Measurements from ENCODE around the gene CPOX.
"Not testable (repeated sequence)": the region's sequence is repeated elsewhere in the genome, so short reads cannot be mapped to it uniquely, and the experiment has no call there.

The CPOX gene

DNA sequence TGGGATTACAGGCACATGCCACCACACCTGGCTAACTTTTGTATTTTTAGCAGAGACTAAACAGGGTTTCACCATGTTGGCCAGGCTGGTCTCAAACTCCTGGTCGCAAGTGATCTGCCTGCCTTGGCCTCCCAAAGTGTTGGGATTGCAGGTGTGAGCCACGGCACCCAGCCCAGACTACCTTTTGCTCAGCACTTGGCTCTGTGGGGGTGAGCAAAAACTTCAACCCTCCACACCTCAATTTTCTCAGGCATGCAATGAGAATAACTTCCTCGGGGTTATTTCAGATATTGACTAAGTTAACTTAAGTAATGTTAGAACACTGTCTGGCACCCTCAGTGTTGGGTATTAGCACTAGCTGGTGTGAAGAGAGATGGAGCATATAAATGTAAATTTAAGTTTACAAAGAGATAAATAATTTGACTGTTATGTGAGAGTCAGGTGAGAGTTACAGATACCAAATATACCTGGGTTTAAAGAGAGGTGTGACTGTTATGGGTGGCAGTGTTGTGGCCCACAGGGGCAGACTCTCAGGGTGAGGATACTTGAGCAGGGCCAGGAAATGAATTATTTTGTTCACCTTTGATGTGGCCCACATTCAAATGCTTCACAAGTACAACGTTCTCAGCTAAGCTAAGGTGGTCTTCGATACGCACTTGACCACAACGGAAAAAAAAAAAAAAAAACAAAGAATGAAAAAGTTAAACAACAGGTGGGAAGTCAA is 29.0 kb downstream of the CPOX start:
- ATAC-seq (replicated peaks) (peak; percentile 75), DNase-seq (peak; percentile 49 to 57 (median 51))
- peak overlapping the region; percentile 99 for H3K27ac Mint-ChIP-seq
- peaks cover 26% of the 10 kb centered on the region for H3K36me3 Mint-ChIP-seq (ENCODE audit: insufficient read depth)
- H3K27me3 Mint-ChIP-seq = no peaks in the 10 kb centered on the region
- peaks cover 50 to 63% of the 10 kb centered on the region in 2 donors for H3K4me1 Mint-ChIP-seq (ENCODE audit: low read depth in 2 of 2)
- H3K9me3 Mint-ChIP-seq = no peaks in the 10 kb centered on the region
- H3K4me3 Mint-ChIP-seq = peak overlapping the region; percentile 73 to 80

DNA sequence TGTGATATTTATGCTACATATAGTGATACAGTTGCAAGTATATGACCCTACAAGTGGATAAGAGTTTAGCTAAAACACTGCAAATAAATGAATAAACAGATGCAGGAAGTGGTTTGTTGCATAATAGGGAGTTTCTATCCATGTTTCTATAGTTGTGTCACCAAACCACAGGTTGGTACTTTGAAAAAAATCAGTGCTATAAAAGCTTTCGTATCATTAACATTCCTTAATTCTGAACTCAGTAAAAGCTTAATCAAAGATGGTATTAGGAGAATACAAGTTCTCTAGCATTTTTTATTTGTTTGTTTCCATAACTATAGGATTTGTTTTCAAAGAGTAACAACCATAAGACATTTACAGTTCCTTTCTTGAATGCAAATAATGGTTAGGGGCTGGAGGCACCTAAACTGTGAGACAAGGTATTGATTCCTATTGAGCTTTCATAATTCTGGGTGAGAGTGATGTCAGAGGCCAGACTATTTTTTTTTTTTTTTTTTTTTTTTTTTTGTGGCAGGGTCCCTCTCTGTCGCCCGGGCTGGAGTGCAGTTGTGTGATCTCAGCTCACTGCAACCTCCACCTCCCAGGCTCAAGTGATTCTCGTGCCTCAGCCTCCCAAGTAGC is 29.6 kb downstream of the CPOX start:
- Mint-ChIP-seq H3K4me3 (peak overlapping the region; percentile 73 to 80), H3K9me3 (no peaks in the 10 kb centered on the region)
- peak; percentile 64 for ATAC-seq (replicated peaks)

DNA sequence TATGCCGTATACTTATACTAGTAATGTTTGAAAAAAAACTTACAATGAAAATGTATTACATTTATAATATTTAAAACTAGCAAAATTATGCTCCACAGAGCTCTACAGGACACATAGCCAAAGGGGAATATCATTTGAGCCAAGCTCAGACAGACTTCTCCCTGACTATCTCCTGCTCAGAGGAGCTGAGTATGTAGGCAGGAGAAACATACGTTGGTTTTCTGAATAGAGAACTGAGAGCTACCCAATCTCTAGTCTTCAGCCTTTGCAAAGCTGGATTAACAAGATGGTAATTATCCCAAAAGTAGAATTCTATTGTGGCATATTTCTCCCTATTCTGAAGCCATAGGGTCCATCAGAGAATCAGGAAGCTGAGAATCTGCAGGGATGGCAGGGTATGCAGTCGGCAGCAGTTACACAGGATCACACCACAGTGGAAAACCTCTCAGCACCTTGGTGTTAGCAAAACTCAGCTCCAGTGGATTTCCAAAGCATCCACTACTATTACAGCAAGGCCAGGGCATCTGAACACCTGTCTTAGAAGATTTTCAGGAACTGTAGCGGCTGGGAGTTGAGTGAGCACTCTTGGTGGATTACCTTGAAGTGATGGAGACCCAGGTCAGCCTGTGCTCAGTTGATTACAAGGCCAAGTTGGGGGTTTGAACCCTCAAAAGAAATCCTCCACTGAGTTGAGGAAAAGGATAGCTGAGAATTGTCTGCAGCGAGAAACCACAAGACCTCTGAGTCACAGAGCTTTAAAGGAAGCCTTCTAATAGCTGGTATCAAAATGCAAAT is 31.5 kb downstream of the CPOX start:
- Mint-ChIP-seq H3K4me3 (peak overlapping the region in 1 of 2 donors; percentile 43), H3K4me1 (ENCODE audit: low read depth in 2 of 2) (peaks cover 56 to 59% of the 10 kb centered on the region in 2 donors), H3K27ac (peak overlapping the region; percentile 99), H3K27me3 (no peaks in the 10 kb centered on the region), H3K9me3 (no peaks in the 10 kb centered on the region), H3K36me3 (ENCODE audit: insufficient read depth) (peaks cover 26% of the 10 kb centered on the region)
- ATAC-seq (replicated peaks) (peak; percentile 6), DNase-seq (no peak)

More for the DNA sequence above, 29.6 kb downstream of the CPOX start:
- Mint-ChIP-seq H3K27ac (peak overlapping the region; percentile 99), H3K27me3 (no peaks in the 10 kb centered on the region), H3K36me3 (ENCODE audit: insufficient read depth) (peaks cover 26% of the 10 kb centered on the region), H3K4me1 (ENCODE audit: low read depth in 2 of 2) (peaks cover 48 to 56% of the 10 kb centered on the region in 2 donors)
- DNase-seq = no peak

GRCh38 chr3:98560911-98561310 is 32.5 kb downstream of the CPOX start:
- H3K4me1 Mint-ChIP-seq (ENCODE audit: low read depth in 2 of 2) = peaks cover 59 to 62% of the 10 kb centered on the region in 2 donors
- no peak overlapping the region for H3K4me3 Mint-ChIP-seq
- H3K27me3 Mint-ChIP-seq = no peaks in the 10 kb centered on the region
- H3K27ac Mint-ChIP-seq = peak overlapping the region; percentile 8 to 74
- DNase-seq (no peak), ATAC-seq (replicated peaks) (no peak)
- no peaks in the 10 kb centered on the region for H3K9me3 Mint-ChIP-seq
- peaks cover 26% of the 10 kb centered on the region for H3K36me3 Mint-ChIP-seq (ENCODE audit: insufficient read depth)

- H3K27me3 Mint-ChIP-seq = not testable (repeated sequence)
- H3K4me1 Mint-ChIP-seq (ENCODE audit: low read depth in 2 of 2) = peaks cover 52 to 62% of the 10 kb centered on the region in 2 donors
Observed at GRCh38 chr3:98559769-98560168, 33.6 kb downstream of the CPOX start.

DNA sequence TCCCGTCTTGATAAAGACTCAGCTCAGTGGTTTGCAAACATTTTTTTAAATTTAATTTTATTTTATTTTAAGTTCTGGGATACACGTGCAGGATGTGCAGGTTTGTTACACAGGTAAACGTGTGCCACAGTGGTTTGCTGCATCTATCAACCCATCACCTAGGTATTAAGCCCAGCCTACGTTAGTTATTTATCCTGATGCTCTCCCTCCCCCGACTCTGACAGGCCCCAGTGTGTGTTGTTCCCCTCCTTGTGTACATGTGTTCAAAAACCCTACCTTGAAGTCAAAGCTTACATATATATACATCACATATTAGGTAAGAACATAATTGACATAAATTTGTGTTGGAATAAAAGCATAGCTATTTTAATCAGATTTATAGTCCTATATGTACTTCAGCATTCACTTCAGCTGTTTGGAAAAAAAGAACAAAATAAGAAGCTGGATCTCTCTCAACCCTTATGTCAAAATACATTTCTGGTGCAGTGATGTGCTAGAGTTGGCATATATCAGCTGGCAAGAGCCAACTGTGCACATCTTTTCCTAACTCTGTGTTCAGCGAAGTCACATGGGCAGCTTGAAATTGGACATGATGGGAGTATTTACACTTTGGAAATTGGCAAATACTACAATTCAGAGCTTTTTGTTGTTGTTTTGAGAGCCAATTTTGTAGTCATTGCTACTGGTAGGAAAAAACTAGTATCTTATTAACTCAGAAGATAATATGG is 35.1 kb downstream of the CPOX start:
- H3K4me1 Mint-ChIP-seq (ENCODE audit: low read depth in 2 of 2) = peaks cover 39 to 67% of the 10 kb centered on the region in 2 donors
- peaks cover 7% of the 10 kb centered on the region for H3K36me3 Mint-ChIP-seq (ENCODE audit: insufficient read depth)
- H3K9me3 Mint-ChIP-seq = no peaks in the 10 kb centered on the region
- H3K27me3 Mint-ChIP-seq = no peaks in the 10 kb centered on the region
- H3K27ac Mint-ChIP-seq = peak overlapping the region; percentile 86 to 95
- no peak for ATAC-seq (replicated peaks)
- peak overlapping the region in 1 of 2 donors; percentile 67 for H3K4me3 Mint-ChIP-seq
- DNase-seq = no peak

More at GRCh38 chr3:98559769-98560168, 33.6 kb downstream of the CPOX start:
- Mint-ChIP-seq H3K27ac (peak overlapping the region in 1 of 2 donors; percentile 95), H3K36me3 (ENCODE audit: insufficient read depth) (peaks cover 22% of the 10 kb centered on the region)
- H3K9me3 Mint-ChIP-seq; H3K4me3 Mint-ChIP-seq; DNase-seq; ATAC-seq (replicated peaks): not testable (repeated sequence)

GRCh38 chr3:98557324-98558010 is 35.9 kb downstream of the CPOX start:
- Mint-ChIP-seq H3K27ac (peak overlapping the region; percentile 86 to 95), H3K4me3 (peak overlapping the region; percentile 69 to 80), H3K27me3 (no peaks in the 10 kb centered on the region), H3K36me3 (ENCODE audit: insufficient read depth) (peaks cover 3% of the 10 kb centered on the region), H3K4me1 (ENCODE audit: low read depth in 2 of 2) (peaks cover 38 to 71% of the 10 kb centered on the region in 2 donors), H3K9me3 (no peaks in the 10 kb centered on the region)
- DNase-seq (no peak), ATAC-seq (replicated peaks) (peak; percentile 30)

DNA sequence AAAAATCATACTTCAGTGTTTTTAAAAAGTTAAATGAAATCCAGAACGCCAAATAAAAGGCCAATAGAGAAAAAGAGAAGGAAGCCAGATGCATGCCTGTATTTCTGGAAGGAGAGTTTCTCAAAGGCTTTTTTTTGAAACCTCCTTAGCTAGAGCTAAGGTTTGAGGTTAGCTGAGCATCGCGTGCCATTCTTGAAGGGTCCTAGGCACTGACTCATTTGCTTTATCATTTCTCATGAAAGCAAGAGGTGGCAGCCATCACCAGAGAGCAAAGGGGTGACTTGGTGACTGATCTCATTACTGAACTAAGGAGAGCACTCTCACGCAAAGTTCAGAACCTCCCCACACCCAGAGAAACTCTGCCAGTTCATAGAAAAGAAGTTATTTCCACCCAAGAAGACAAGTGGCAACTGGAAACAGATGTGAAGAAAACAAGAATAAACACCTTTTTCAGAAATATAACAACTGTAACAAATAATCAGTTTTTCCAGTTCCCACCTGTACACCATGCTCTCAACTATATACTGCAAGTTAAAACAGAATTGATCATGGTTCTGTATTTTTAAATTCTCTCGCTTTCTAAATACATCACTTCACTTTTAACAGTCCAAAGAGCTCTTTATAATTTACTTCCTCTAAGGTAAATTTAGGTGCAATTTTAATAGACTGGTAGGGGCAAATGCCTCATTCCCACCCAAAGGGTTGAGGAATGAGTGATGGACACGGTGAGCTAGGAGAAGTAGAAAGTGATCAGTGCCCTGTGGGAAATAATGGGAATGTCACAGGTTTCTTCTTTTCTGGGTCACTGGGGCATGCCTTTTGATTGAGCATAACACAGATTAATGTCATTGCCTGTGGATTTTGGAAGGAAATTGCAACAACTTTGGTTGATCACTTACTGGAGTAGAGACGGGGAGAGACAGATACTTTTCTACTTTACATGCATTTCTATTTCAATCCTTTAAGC is 37.0 kb downstream of the CPOX start:
- peak overlapping the region; percentile 86 to 95 for H3K27ac Mint-ChIP-seq
- ATAC-seq (replicated peaks) (peak; percentile 76), DNase-seq (peak in 1 of 3 experiments; percentile 38)
- peaks cover 3% of the 10 kb centered on the region for H3K36me3 Mint-ChIP-seq (ENCODE audit: insufficient read depth)
- H3K27me3 Mint-ChIP-seq = no peaks in the 10 kb centered on the region
- no peaks in the 10 kb centered on the region for H3K9me3 Mint-ChIP-seq
- peaks cover 44 to 74% of the 10 kb centered on the region in 2 donors for H3K4me1 Mint-ChIP-seq (ENCODE audit: low read depth in 2 of 2)
- H3K4me3 Mint-ChIP-seq = peak overlapping the region; percentile 69 to 80

DNA sequence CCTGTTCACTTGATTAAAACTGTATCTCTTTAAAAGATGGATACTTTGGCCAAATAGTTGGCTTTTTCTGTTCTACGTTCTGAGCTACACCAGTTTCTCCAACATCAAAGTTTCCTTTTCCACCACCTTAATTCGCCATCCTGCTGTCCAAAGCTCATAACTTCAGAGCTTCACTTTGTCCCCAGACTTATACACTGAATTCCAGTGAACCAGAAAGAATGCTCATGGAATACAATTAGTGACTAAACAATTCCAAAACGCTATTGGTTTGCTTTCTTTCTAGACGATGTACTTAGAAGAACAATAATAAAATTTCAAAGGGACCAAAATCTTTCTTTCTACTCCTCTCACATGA is 38.4 kb downstream of the CPOX start:
- peak overlapping the region; percentile 86 to 95 for H3K27ac Mint-ChIP-seq
- no peaks in the 10 kb centered on the region for H3K27me3 Mint-ChIP-seq
- peak overlapping the region; percentile 69 to 80 for H3K4me3 Mint-ChIP-seq
- no peaks in the 10 kb centered on the region for H3K9me3 Mint-ChIP-seq
- ATAC-seq (replicated peaks) = no peak
- no peak for DNase-seq
- peaks cover 43 to 76% of the 10 kb centered on the region in 2 donors for H3K4me1 Mint-ChIP-seq (ENCODE audit: low read depth in 2 of 2)
- H3K36me3 Mint-ChIP-seq (ENCODE audit: insufficient read depth) = peaks cover 3% of the 10 kb centered on the region

DNA sequence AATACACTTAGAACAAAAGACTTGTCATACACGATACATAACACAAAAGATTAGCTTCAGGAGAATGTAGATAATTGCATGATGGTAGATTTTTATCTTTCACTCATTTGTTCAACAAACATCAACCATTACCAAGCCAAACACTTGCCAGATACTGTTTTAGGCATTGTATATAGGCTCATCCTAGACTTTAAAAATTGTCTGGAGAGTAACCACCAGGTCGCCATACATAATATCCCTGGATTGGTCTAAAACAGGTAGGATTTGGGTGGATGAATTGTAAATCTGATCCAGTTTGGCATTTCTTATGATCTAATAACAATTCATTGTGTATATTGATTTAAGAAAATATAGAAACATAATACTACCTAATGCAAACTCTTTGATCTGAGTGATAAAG is 38.8 kb downstream of the CPOX start:
- peak overlapping the region in 1 of 2 donors; percentile 80 for H3K4me3 Mint-ChIP-seq
- no peaks in the 10 kb centered on the region for H3K9me3 Mint-ChIP-seq
- H3K27ac Mint-ChIP-seq = peak overlapping the region; percentile 86 to 95
- peaks cover 43 to 80% of the 10 kb centered on the region in 2 donors for H3K4me1 Mint-ChIP-seq (ENCODE audit: low read depth in 2 of 2)
- H3K36me3 Mint-ChIP-seq (ENCODE audit: insufficient read depth) = peaks cover 3% of the 10 kb centered on the region
- DNase-seq (no peak), ATAC-seq (replicated peaks) (no peak)
- H3K27me3 Mint-ChIP-seq = no peaks in the 10 kb centered on the region

GRCh38 chr3:98553753-98554152 is 39.7 kb downstream of the CPOX start:
- Mint-ChIP-seq H3K4me1 (ENCODE audit: low read depth in 2 of 2) (peaks cover 43 to 82% of the 10 kb centered on the region in 2 donors), H3K4me3 (peak overlapping the region in 1 of 2 donors; percentile 77), H3K9me3 (no peaks in the 10 kb centered on the region), H3K36me3 (ENCODE audit: insufficient read depth) (peaks cover 3% of the 10 kb centered on the region), H3K27me3 (no peaks in the 10 kb centered on the region), H3K27ac (peak overlapping the region; percentile 74 to 95)
- ATAC-seq (replicated peaks) = no peak
- DNase-seq = no peak
